HepG2 (cell line): ENCODE data around the gene FAM114A2. TPM values are rescaled to one million over a fixed set of nuclear protein-coding genes. Genes with fewer than 3 reads are reported as not detected.

Source experiments
- ATAD3A ChIP-seq: sonication (generic); formaldehyde crosslinking; IDR thresholded peaks from 2 replicates; pipeline ENCODE4 v1.4.0; 2020; ENCODE audit warnings: missing genetic modification reagents
- EHMT2 ChIP-seq: fragments of 200-600 bp; sonication (generic); IDR thresholded peaks from 2 replicates; pipeline ENCODE4 v1.7.0; 2017; ENCODE audit warnings: antibody characterized with exemption, low read depth, low read length, borderline replicate concordance
- PLRG1 ChIP-seq: fragments of 450-650 bp; conservative IDR thresholded peaks from 2 replicates; pipeline ENCODE4 v1.6.1; 2016
- RFX1 ChIP-seq: fragments of 450-650 bp; IDR thresholded peaks from 2 replicates; pipeline ENCODE4 v1.6.1; 2017
- SMYD3 ChIP-seq: sonication (generic); formaldehyde crosslinking; IDR thresholded peaks from 2 replicates; pipeline ENCODE4 v1.8.1; 2023; ENCODE audit warnings: mild to moderate bottlenecking, missing genetic modification reagents
- YY1 ChIP-seq: IDR thresholded peaks from 2 replicates; pipeline ENCODE4 v1.6.1; 2011; ENCODE audit warnings: low read length, low read depth, moderate library complexity, mild to moderate bottlenecking; ENCODE audit not compliant: insufficient read depth, insufficient replicate concordance
- ZMYM2 ChIP-seq: sonication (generic); formaldehyde crosslinking; IDR thresholded peaks from 2 replicates; pipeline ENCODE4 v1.8.0; 2022; ENCODE audit warnings: mild to moderate bottlenecking, missing genetic modification reagents
- ZNF12 ChIP-seq: sonication (generic); formaldehyde crosslinking; IDR thresholded peaks from 2 replicates; pipeline ENCODE4 v1.5.0; 2020; ENCODE audit warnings: missing genetic modification reagents
- ZNF24 ChIP-seq: fragments of 450-650 bp; IDR thresholded peaks from 2 replicates; pipeline ENCODE4 v1.6.1; 2017; ENCODE audit warnings: antibody characterized with exemption, mild to moderate bottlenecking
- ZNF451 ChIP-seq: sonication (generic); formaldehyde crosslinking; IDR thresholded peaks from 2 replicates; pipeline ENCODE4 v1.5.0; 2020; ENCODE audit warnings: mild to moderate bottlenecking, missing genetic modification reagents
- ZNF83 ChIP-seq: sonication (generic); formaldehyde crosslinking; IDR thresholded peaks from 2 replicates; pipeline ENCODE4 v1.4.0; 2020; ENCODE audit warnings: missing genetic modification reagents, mild to moderate bottlenecking, borderline replicate concordance
- ZSCAN22 ChIP-seq: sonication (generic); formaldehyde crosslinking; IDR thresholded peaks from 2 replicates; pipeline ENCODE4 v1.4.0; 2020; ENCODE audit warnings: mild to moderate bottlenecking, missing genetic modification reagents
- polyA plus RNA-seq, 8 experiments: library from polyadenylated mRNA; depleted of rRNA in 3 of 8; stranded (reverse) in 7 of 8; unstranded in 1 of 8; fragments of >200 nt; fragmentation: Illumina TruSeq in 4 of 8; extraction: Trizol in 4 of 8; gene quantifications; 2 replicates each; pipeline versions ENCODE4 v1.2.1 to v1.2.3, GENCODE V29; 2011 to 2016; ENCODE audit warnings: low read depth in 4 of 8, missing spikeins in 1 of 8, mixed read lengths in 1 of 8; ENCODE audit not compliant: insufficient read depth in 1 of 8
- total RNA-seq, 5 experiments: library from RNA; depleted of rRNA; stranded (reverse); fragments of >200 nt; fragmentation: Illumina TruSeq; extraction: Trizol; gene quantifications; 2 replicates each; pipeline ENCODE4 v1.2.3, GENCODE V29; 2016; ENCODE audit warnings: low read depth in 1 of 5
- TF ChIP-seq, protein P1 (sequence below): sonication (generic); formaldehyde crosslinking; IDR thresholded peaks from 2 replicates; pipeline ENCODE4 v1.4.0; 2020; ENCODE audit warnings: missing genetic modification reagents
- TF ChIP-seq, protein P2 (sequence below): sonication (generic); formaldehyde crosslinking; IDR thresholded peaks from 2 replicates; pipeline ENCODE4 v1.4.0; 2020; ENCODE audit warnings: missing genetic modification reagents, borderline replicate concordance
- TF ChIP-seq, protein P3 (sequence below): sonication (generic); formaldehyde crosslinking; conservative IDR thresholded peaks from 2 replicates; pipeline ENCODE4 v1.4.0; 2020; ENCODE audit warnings: mild to moderate bottlenecking, missing genetic modification reagents, moderate library complexity
- TF ChIP-seq, protein P4 (sequence below): sonication (generic); formaldehyde crosslinking; IDR thresholded peaks from 2 replicates; pipeline ENCODE4 v1.5.0; 2020; ENCODE audit warnings: missing genetic modification reagents

The FAM114A2 gene
- total and polyA plus RNA-seq, 2 of the 13 experiments (the other 11 are each of a cell fraction or from before 2014, with no cell fraction given) = 6.9 to 11.4 TPM

DNA sequence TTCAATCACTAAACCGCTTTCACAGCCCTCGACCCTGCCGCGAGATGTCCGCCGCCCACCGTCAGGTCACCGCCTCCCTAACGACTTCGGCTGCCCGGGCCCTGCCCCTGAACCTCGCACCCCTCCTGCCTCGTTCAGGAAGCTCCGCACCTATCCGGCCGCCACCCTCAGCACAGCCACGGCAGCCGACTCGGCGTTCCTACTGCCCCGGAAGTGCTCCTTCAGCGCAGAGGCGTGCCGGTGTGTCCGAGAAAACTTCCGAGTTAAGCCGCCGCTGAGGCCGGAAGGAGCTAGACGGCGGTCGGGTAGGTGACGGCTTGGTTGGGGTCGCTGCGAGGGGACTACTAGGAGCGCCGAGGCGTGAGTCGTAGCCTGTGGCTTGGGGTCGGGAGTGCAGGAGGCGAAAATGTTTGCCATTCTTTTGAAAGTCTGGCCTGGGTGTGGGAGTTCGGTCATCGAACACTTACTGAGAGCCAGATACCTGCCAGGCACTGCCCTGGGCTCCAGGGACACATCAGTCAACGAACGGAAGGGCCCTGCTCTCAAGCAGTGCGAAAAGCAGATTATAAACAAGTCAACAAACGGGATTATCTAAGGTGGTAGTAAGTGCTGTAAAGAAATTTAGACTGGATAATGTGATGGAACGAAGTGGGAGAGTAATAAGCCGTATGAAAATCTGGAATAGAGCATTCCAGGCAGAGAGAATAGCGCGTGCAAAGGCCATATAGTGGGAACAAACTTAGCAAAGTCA lies at the start of gene FAM114A2, which contains the start of gene MFAP3 (continued):
- TF ChIP-seq, protein P1, sequence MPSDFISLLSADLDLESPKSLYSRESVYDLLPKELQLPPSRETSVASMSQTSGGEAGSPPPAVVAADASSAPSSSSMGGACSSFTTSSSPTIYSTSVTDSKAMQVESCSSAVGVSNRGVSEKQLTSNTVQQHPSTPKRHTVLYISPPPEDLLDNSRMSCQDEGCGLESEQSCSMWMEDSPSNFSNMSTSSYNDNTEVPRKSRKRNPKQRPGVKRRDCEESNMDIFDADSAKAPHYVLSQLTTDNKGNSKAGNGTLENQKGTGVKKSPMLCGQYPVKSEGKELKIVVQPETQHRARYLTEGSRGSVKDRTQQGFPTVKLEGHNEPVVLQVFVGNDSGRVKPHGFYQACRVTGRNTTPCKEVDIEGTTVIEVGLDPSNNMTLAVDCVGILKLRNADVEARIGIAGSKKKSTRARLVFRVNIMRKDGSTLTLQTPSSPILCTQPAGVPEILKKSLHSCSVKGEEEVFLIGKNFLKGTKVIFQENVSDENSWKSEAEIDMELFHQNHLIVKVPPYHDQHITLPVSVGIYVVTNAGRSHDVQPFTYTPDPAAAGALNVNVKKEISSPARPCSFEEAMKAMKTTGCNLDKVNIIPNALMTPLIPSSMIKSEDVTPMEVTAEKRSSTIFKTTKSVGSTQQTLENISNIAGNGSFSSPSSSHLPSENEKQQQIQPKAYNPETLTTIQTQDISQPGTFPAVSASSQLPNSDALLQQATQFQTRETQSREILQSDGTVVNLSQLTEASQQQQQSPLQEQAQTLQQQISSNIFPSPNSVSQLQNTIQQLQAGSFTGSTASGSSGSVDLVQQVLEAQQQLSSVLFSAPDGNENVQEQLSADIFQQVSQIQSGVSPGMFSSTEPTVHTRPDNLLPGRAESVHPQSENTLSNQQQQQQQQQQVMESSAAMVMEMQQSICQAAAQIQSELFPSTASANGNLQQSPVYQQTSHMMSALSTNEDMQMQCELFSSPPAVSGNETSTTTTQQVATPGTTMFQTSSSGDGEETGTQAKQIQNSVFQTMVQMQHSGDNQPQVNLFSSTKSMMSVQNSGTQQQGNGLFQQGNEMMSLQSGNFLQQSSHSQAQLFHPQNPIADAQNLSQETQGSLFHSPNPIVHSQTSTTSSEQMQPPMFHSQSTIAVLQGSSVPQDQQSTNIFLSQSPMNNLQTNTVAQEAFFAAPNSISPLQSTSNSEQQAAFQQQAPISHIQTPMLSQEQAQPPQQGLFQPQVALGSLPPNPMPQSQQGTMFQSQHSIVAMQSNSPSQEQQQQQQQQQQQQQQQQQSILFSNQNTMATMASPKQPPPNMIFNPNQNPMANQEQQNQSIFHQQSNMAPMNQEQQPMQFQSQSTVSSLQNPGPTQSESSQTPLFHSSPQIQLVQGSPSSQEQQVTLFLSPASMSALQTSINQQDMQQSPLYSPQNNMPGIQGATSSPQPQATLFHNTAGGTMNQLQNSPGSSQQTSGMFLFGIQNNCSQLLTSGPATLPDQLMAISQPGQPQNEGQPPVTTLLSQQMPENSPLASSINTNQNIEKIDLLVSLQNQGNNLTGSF = no peak
- TF ChIP-seq ZNF83 (CRISPR knock-in tag) (no peak), ZNF451 (CRISPR knock-in tag) (peak; percentile 87), PLRG1 (no peak), ATAD3A (CRISPR knock-in tag) (no peak), ZMYM2 (CRISPR knock-in tag) (no peak; the same call in 1 of the 2 replicates), SMYD3 (CRISPR knock-in tag) (no peak), ZNF12 (CRISPR knock-in tag) (peak; percentile 51; the same call in 1 of the 2 replicates), RFX1 (no peak), EHMT2 (no peak), ZSCAN22 (CRISPR knock-in tag) (peak; percentile 90), ZNF24 (no peak), YY1 (peak; percentile 75)
- TF ChIP-seq, protein P2, sequence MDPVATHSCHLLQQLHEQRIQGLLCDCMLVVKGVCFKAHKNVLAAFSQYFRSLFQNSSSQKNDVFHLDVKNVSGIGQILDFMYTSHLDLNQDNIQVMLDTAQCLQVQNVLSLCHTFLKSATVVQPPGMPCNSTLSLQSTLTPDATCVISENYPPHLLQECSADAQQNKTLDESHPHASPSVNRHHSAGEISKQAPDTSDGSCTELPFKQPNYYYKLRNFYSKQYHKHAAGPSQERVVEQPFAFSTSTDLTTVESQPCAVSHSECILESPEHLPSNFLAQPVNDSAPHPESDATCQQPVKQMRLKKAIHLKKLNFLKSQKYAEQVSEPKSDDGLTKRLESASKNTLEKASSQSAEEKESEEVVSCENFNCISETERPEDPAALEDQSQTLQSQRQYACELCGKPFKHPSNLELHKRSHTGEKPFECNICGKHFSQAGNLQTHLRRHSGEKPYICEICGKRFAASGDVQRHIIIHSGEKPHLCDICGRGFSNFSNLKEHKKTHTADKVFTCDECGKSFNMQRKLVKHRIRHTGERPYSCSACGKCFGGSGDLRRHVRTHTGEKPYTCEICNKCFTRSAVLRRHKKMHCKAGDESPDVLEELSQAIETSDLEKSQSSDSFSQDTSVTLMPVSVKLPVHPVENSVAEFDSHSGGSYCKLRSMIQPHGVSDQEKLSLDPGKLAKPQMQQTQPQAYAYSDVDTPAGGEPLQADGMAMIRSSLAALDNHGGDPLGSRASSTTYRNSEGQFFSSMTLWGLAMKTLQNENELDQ (CRISPR knock-in tag) = no peak
- TF ChIP-seq, protein P3, sequence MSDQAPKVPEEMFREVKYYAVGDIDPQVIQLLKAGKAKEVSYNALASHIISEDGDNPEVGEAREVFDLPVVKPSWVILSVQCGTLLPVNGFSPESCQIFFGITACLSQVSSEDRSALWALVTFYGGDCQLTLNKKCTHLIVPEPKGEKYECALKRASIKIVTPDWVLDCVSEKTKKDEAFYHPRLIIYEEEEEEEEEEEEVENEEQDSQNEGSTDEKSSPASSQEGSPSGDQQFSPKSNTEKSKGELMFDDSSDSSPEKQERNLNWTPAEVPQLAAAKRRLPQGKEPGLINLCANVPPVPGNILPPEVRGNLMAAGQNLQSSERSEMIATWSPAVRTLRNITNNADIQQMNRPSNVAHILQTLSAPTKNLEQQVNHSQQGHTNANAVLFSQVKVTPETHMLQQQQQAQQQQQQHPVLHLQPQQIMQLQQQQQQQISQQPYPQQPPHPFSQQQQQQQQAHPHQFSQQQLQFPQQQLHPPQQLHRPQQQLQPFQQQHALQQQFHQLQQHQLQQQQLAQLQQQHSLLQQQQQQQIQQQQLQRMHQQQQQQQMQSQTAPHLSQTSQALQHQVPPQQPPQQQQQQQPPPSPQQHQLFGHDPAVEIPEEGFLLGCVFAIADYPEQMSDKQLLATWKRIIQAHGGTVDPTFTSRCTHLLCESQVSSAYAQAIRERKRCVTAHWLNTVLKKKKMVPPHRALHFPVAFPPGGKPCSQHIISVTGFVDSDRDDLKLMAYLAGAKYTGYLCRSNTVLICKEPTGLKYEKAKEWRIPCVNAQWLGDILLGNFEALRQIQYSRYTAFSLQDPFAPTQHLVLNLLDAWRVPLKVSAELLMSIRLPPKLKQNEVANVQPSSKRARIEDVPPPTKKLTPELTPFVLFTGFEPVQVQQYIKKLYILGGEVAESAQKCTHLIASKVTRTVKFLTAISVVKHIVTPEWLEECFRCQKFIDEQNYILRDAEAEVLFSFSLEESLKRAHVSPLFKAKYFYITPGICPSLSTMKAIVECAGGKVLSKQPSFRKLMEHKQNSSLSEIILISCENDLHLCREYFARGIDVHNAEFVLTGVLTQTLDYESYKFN (CRISPR knock-in tag) = peak; percentile 69
- TF ChIP-seq, protein P4, sequence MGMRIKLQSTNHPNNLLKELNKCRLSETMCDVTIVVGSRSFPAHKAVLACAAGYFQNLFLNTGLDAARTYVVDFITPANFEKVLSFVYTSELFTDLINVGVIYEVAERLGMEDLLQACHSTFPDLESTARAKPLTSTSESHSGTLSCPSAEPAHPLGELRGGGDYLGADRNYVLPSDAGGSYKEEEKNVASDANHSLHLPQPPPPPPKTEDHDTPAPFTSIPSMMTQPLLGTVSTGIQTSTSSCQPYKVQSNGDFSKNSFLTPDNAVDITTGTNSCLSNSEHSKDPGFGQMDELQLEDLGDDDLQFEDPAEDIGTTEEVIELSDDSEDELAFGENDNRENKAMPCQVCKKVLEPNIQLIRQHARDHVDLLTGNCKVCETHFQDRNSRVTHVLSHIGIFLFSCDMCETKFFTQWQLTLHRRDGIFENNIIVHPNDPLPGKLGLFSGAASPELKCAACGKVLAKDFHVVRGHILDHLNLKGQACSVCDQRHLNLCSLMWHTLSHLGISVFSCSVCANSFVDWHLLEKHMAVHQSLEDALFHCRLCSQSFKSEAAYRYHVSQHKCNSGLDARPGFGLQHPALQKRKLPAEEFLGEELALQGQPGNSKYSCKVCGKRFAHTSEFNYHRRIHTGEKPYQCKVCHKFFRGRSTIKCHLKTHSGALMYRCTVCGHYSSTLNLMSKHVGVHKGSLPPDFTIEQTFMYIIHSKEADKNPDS (CRISPR knock-in tag) = no peak
